Measurements from ENCODE around the gene SLC4A8.

The SLC4A8 gene

DNA sequence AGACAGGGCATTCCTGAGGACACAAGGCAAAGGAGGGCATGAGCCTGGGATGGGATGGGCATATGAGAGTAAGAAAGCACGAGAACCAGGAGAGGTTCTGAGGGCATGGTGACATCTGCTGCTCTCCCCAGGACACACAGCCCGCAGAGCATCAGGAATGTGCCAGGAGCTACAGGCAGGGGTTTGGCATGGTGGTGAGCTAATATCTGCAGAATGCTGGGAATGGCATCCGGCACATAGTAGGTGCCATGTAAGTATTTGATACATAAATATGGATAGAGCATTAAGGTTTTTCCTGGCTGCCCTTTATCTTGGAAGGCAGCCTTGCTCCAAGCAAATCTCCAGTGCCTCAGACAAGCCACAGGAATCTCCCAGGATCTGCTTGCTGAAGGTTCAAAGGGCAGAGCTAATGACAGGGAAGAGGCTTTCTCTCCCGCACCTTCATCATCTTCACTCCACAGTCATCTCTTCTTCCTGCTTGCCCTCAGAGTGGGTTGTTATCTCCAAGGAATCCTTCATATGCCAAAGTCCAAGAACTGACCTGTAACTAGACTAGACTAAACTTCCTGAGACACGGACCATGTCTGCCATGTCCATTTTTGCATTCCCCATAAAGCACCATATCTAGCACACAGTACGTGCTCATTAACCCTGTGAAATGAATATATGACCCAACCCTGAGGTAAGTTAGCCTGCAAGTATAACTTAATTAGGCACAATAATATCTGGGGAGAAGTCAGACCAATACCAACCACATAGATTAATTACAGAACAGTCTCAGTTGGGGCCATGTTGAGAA is 104.4 kb downstream of the SLC4A8 start:
- no peak for DNase-seq

DNA sequence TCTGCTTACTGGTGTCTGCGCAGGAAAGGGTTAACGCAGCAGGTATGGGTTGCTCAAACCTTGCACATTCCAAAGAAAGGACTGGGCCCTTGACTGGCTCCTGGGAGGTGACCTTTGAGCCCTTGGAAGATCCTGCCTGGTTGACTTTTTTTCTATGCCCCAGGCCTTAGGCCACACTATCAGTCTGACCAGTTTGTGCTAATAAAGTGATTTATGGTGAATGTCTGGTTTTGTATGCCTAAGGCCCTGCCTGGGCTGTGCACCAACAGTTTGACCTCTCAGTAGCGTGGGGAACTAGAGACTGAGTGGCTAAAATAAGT is 105.0 kb downstream of the SLC4A8 start:
- no peak for DNase-seq

DNA sequence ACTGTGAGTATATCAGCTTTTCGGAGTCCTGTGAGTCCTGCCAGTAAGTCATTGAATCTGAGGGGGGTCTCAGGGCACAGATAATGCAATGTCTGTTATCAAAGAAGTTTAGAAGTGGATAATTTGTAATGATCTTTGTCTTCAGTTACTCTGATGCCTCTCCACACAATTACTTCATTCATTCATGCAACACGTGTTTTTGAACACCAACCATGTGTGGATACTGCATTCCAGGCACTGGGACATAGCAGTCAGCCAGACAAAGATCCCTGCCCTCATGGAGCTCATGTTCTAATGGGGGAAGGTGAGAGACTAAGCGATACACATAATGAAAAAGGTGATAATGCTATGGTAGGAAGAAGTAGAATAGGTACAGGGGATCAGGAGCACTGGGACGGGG is 105.6 kb downstream of the SLC4A8 start:
- DNase-seq: no peak

DNA sequence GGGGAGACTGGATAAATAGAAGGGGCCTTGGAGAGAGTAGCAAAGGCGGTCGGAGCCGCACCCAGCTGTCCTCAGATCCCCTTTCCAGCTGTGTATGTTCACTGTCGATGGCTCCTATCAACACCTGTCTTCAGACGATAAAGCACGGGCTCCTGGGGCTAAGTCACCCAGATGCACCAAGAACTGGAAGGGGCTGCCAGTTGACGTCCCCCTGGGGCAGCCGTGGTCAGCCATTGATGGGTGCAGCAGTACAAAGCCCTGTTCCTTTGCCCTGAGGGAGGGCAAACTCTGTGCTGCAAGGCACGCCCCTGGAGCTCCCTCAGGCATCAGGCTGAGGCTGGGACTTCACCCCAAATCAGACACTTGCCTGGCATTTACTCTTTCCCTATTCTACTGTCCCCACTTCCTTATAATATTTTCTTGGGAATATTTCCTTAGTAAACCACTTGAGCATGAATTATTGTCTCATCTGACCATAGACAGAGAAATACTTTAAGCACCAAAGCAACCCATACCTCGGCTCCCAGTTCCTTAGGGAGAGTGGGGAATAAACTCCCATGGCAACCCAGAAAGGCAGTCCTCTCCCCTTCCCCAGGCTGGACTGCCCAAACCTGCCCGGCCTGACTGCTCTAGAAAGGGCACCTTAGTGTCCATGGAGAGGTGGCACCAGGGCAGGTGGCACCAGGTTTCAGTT is 106.8 kb downstream of the SLC4A8 start:
- no peak for DNase-seq

DNA sequence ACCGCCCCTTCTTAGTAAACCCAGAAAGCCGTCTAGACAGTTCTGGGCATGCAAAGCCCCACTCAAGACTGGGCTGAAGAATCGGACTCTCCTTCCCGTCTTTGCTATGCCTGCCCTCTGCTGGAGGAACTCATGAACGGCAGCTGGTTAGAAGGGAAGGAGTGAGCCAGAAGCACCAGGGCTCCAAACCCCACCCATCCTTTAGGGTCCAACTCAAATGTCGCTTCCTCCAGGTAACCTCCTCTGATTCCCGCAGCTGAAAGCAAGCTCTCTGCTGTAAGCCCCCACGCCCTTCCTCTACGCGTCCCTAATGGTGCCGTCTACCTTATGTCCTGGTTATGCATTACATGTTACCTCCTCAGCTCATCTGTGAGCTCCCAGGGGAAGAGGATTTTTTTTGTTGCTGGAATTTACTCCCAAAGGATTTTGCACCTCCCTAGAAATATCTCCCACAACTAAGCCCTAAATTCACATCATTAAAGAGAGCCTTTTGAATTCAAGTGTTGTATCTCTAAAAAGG is 107.4 kb downstream of the SLC4A8 start:
- DNase-seq: peak; percentile 56

DNA sequence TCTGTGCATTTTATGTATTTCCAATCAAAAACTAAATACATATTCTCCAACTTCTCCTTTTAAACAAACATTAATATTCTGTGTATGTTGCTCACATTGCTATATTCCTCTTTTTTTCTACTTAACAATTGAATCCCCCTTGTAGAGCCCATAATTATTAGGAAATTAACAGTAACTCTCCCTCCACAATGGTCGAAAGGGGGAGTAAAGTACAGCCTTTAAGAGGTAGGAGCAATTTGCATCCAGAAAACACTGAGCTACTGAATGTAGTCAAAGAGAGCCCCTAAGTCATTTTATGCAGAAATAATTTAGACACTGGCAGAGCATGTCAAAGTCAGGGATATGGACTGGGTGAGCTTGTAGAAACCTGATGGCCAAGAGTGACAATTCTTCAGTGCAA is 109.2 kb downstream of the SLC4A8 start:
- DNase-seq: peak; percentile 62

DNA sequence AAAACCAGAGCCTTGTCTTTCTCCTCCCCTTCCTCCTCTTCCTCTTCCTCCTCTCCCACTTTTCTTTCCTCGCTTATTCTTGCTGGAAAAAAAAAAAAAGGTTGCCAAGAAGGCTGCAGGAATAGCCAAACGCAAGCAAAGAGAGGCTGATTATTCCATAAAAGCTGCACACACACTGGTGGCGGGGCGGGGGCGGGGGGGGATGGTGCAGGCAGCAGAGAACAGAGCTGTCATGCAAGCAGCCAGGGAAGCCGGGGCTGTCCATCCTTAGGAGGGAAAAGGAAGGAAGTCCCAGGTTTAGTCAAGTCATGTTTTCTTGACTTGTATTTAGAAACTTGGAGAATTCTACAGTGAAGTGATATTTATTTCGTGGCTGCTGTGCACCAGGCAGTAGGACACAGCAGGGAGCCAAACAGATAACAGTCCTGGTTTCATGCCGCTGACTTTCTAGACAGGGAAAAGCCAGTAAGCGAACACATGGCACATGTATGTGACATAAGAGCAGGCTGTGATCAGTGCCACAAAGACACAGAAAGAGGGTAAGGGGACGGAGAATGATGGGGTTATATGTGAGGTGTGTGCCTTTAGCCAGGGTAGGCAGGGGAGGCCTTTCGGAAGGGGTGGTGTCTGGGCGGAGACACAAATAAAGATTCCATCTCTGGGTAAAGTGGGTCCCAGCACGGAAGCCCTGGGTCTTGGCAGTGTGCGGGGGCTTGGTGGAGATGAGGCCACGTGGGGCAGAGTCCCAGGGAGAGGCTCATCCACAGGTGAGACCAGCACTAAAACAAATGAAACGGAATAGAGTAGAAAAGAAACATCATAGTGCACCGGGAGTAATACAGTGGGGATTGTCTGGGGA is 109.8 kb downstream of the SLC4A8 start:
- no peak for DNase-seq

DNA sequence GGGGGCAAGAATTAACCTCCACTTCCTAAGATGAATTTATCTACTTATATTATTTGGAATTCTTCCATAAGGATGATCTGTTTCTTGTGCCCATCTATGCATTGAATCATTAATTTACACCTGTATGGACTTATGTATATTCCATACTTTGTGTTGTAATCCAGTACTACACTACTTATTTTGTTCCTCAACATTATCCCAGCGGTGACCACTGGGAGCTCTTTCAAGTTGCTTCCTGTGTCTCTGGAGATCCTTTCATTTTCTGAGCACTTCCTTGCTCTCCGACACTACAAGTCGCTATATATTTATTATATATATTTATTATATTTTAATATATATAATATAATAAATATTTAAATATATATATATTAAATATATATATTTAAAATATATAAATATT is 111.5 kb downstream of the SLC4A8 start:
- no peak for DNase-seq

DNA sequence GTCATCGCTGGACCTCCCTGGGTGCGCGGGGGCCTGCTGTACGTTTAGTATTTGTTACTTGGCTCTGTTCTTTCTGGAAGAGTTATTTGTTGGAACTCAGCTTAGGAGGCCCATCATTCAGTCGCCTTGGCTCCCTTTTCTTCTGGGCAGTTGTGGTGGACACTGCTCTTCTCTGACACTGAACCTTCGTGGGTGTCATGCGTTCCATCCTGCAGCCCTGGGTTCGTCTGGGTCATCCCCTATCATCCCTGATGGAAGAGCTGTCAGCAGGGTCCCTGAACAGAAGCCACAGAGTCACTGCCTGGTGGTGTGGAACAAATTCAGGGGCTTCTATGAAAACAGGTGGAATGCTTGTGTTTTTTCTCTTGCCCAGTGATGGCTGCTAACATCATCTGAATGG is 113.5 kb downstream of the SLC4A8 start:
- DNase-seq: no peak

DNA sequence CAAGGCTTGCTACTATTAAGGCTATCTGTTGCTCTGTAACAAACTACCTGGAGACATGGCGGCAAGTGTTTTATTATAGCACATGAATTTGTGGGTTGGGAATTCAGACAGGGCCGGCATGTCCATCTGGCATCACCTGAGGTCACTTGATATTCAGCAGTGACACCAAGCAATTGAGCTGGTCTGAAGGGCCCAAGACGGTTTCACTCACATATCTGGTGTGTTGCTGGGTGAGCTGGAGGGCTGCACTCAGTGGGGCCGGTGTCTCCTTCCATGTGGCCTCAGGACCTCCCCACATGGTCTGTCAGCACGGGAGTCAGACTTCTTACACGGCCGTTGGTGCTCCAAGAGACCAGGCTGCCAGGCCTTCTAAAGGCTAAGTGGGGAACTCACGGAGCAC is 114.0 kb downstream of the SLC4A8 start:
- no peak for DNase-seq

DNA sequence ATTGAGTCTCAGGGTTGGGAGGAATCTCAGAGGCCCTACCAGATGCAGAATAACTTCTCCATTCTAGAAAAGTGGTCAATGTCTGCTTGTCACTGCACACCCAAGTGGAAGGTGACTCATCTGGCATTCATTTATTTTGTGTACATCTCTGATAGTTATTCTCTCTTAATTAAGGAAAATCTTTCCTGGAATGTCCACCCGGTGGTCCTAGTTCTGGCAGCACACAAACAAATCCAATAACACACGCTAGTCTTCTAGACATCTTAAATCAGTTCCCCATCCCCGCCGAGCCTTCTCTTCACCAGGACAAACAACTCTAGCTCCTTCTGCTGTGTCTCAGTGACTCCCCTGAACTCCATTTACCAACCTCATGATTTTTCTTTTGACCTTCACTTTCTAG is 116.4 kb downstream of the SLC4A8 start:
- DNase-seq: no peak

DNA sequence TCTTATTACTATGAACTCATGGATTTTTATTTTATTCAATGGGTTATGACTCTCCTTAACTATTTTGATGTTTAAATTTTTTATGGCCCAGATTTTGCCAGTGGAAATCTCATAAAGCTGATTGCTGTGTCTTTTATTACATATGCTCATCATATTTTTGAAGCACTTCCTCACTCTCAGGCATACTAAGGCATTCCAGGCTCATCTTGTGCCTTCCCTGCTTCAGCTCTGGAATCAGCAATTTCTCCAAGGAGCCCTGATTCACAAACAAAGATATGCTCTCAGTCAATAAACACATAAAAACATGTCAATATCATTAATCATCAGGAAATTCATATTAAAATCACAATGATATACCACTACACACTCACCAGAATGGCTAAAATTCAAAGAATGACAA is 121.5 kb downstream of the SLC4A8 start:
- DNase-seq: no peak

DNA sequence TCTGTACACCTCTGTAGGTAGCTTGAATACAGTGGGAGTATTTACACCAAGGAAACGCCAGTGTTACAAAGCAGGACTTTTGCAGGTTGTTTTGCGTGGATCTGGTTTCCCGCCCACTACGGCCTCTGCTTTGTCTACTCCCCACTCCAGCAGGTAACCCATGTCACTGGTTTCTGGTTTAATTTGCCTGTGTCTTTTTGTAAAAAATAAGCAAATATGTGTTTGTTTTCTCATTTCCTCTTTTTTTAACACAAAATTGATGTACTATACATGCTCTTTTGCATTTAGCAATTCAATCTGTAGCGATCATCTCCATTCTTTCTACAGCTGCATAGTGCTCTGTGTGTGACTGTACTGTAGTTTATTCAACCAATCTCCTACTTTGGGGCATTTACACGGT is 123.0 kb downstream of the SLC4A8 start:
- DNase-seq: no peak

DNA sequence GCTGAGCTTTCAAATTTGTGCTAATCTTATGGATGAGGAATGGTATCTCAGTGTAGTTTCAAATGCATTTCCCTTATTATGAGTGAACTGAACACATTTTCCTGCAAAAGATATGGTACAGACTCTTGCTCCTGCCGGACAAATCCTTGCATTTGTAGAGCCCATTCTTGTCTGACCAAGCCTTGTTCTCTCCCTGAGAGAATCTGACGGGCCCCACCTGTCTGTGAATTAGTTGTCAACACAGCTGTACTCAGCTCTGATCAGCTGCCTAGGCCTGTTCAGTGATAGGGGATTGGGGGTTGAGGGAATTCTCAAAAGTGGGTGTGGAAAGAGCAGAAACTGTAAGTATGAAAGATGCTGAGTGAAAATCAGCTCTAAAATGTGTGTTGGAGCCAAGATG is 123.6 kb downstream of the SLC4A8 start:
- no peak for DNase-seq

DNA sequence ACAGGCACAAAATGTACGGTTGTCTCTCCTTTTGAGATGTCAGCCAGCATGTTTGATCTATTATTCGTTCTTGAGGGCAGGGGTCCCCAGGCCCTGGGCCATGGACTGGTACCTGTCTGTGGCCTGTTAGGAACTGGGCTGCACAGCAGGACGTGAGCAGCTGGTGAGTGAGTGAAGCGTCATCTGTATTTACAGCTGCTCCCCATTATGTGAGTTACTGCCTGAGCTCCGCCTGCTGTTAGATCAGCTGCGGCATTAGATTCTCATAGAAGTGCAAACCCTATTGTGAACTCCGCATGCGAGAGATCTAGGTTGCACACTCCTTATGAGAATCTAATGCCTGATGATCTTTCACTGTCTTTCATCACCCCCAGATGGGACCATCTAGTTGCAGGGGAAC is 125.0 kb downstream of the SLC4A8 start:
- no peak for DNase-seq
